Measurements from ENCODE around the gene GEMIN8.

GEMIN8 gene

DNA sequence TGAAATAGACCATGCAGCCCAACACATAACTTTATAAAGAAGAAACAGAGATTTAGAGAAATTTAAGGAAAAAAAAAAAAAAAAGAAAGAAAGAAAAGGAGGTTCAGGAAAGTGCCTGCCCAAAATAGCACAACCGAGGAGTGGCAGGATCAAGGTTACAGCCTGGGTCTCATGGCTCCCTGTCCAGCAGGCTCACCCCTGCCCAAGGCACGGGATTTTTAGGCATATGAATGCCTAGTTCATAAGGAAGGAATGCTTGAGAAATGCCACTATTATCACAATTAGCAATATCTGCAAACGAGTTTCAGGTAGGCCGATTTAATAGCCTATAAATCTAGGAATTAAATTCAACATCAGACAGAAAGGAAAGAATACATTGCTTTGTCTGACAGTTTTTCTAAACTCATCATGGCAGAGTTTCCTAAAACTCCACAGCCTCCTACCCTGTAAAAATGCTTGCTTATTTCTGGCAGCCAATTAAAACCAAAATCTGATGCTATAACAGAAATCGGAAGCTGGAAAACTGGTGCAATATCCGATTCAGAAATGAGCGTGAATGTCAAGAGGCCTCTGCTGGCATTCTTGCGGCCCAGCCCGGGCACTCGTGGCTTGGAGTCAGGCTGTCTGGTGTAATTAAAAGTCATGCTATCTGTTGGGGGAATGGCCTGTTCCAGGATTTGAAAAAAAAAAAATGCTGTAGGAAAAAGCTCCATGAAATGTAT lies 63.5 kb downstream of the GEMIN8 start:
- no peak overlapping the region for H3K4me3 ChIP-seq (replicated peaks; ENCODE audit: low read depth, low read length)
- DNase-seq (ENCODE audit: extremely low read depth, low read depth): no peak
- no peak for TF ChIP-seq CTCF (IDR thresholded peaks at IDR 0.05; ENCODE audit: low read depth, low read length, missing control alignments)

GRCh38 chrX:13965531-13965930 lies 64.2 kb downstream of the GEMIN8 start:
- no peak for DNase-seq (ENCODE audit: extremely low read depth, low read depth)
- no peak for TF ChIP-seq CTCF (IDR thresholded peaks at IDR 0.05; ENCODE audit: low read depth, low read length, missing control alignments)
- no peak overlapping the region for H3K4me3 ChIP-seq (replicated peaks; ENCODE audit: low read depth, low read length)

GRCh38 chrX:13956998-13957397 lies 72.7 kb downstream of the GEMIN8 start:
- no peak overlapping the region for H3K4me3 ChIP-seq (replicated peaks; ENCODE audit: low read depth, low read length)
- no peak for DNase-seq (ENCODE audit: extremely low read depth, low read depth)
- no peak for TF ChIP-seq CTCF (IDR thresholded peaks at IDR 0.05; ENCODE audit: low read depth, low read length, missing control alignments)

Data from HFF-Myc (cell line).